ENCODE data around the gene SEC61A1.

SEC61A1 gene

GRCh38 chr3:128074851-128075521 is 22.7 kb downstream of the SEC61A1 start:
- peaks cover 0 to 19% of the 10 kb centered on the region in 2 donors for H3K4me1 ChIP-seq (ENCODE audit: control insufficient read depth in 2 of 2, insufficient read depth in 1 of 2, low read depth in 1 of 2, low read length in 2 of 2)
- no peak overlapping the region for H3K14ac ChIP-seq (ENCODE audit: low read length)
- no peak overlapping the region for H3K18ac ChIP-seq (ENCODE audit: low read length)
- H3K79me1 ChIP-seq (ENCODE audit: low read depth, low read length) = peaks cover 5% of the 10 kb centered on the region
- no CpG with 5 or more reads among the region's 7 CpGs for WGBS, 2 donors (ENCODE audit: extremely low coverage in 2 of 2, insufficient read length in 2 of 2, insufficient replicate concordance in 1 of 2)
- no peak overlapping the region for H4K8ac ChIP-seq (ENCODE audit: low read depth, low read length)
- H3K4ac ChIP-seq (ENCODE audit: low read length) = no peak overlapping the region
- peaks cover 0 to 16% (median 0%) of the 10 kb centered on the region in 3 experiments for H3K27me3 ChIP-seq (ENCODE audit: control insufficient read depth in 3 of 3, insufficient read depth in 3 of 3, low read depth in 1 of 3, low read length in 3 of 3)
- peak overlapping the region; percentile 76 for H3K23ac ChIP-seq (ENCODE audit: low read depth, low read length, poor library complexity)
- H3K9ac ChIP-seq (ENCODE audit: low read depth, low read length, poor library complexity) = no peak overlapping the region
- no peaks in the 10 kb centered on the region for H3K9me3 ChIP-seq (replicated peaks in 1 of 2; ENCODE audit: control insufficient read depth in 2 of 2, insufficient read depth in 1 of 2, low read depth in 1 of 2, low read length in 2 of 2)
- H4K91ac ChIP-seq (ENCODE audit: low read depth, low read length, poor library complexity) = no peak overlapping the region
- peak overlapping the region; percentile 82 for H3K4me2 ChIP-seq (ENCODE audit: insufficient read depth, low read length, poor library complexity, severe bottlenecking)
- H2BK15ac ChIP-seq (ENCODE audit: low read length) = no peak overlapping the region
- no peak overlapping the region for H2AFZ ChIP-seq (ENCODE audit: low read length)
- no peak overlapping the region for H2BK12ac ChIP-seq (ENCODE audit: low read length)
- no peak overlapping the region for H2AK5ac ChIP-seq (ENCODE audit: low read depth, low read length)
- H2BK120ac ChIP-seq (ENCODE audit: low read depth, low read length) = no peak overlapping the region
- H2BK5ac ChIP-seq (ENCODE audit: low read length) = no peak overlapping the region
- H3K36me3 ChIP-seq (replicated peaks in 1 of 2; ENCODE audit: control insufficient read depth in 2 of 2, insufficient read depth in 2 of 2, low read length in 2 of 2) = peaks cover 30 to 81% of the 10 kb centered on the region in 2 donors
- DNase-seq (ENCODE audit: low spot score) = no peak
- no peak overlapping the region for H3K27ac ChIP-seq (replicated peaks; ENCODE audit: low read length)
- peak overlapping the region in 1 of 2 donors; percentile 64 for H3K4me3 ChIP-seq (ENCODE audit: low read length in 2 of 2)

- H3K9me3 ChIP-seq (replicated peaks in 1 of 2; ENCODE audit: control insufficient read depth in 2 of 2, insufficient read depth in 1 of 2, low read depth in 1 of 2, low read length in 2 of 2) = no peaks in the 10 kb centered on the region
- H3K4me1 ChIP-seq (ENCODE audit: control insufficient read depth in 2 of 2, insufficient read depth in 1 of 2, low read depth in 1 of 2, low read length in 2 of 2) = peaks cover 0 to 19% of the 10 kb centered on the region in 2 donors
- no peak overlapping the region for H2BK120ac ChIP-seq (ENCODE audit: low read depth, low read length)
- H3K4ac ChIP-seq (ENCODE audit: low read length) = no peak overlapping the region
- no peak overlapping the region for H4K91ac ChIP-seq (ENCODE audit: low read depth, low read length, poor library complexity)
- H3K9ac ChIP-seq (ENCODE audit: low read depth, low read length, poor library complexity) = peak overlapping the region; percentile 77
- no CpG with 5 or more reads among the region's 78 CpGs for WGBS, 2 donors (ENCODE audit: extremely low coverage in 2 of 2, insufficient read length in 2 of 2, insufficient replicate concordance in 1 of 2)
- peak overlapping the region; percentile 55 for H3K18ac ChIP-seq (ENCODE audit: low read length)
- H2BK12ac ChIP-seq (ENCODE audit: low read length) = no peak overlapping the region
- H3K27ac ChIP-seq (replicated peaks; ENCODE audit: low read length) = no peak overlapping the region
- H3K36me3 ChIP-seq (replicated peaks in 1 of 2; ENCODE audit: control insufficient read depth in 2 of 2, insufficient read depth in 2 of 2, low read length in 2 of 2) = peaks cover 26 to 81% of the 10 kb centered on the region in 2 donors
- H3K27me3 ChIP-seq (ENCODE audit: control insufficient read depth in 3 of 3, insufficient read depth in 3 of 3, low read depth in 1 of 3, low read length in 3 of 3) = peaks cover 0 to 16% (median 0%) of the 10 kb centered on the region in 3 experiments
- peak overlapping the region; percentile 76 for H3K23ac ChIP-seq (ENCODE audit: low read depth, low read length, poor library complexity)
- peak overlapping the region; percentile 25 for H3K14ac ChIP-seq (ENCODE audit: low read length)
- no peak overlapping the region for H2BK15ac ChIP-seq (ENCODE audit: low read length)
- H3K79me1 ChIP-seq (ENCODE audit: low read depth, low read length) = peaks cover 5% of the 10 kb centered on the region
- H4K8ac ChIP-seq (ENCODE audit: low read depth, low read length) = no peak overlapping the region
- H3K4me3 ChIP-seq (ENCODE audit: low read length in 2 of 2) = peak overlapping the region in 1 of 2 donors; percentile 75
- peak overlapping the region; percentile 20 for H2AK5ac ChIP-seq (ENCODE audit: low read depth, low read length)
- peak overlapping the region; percentile 43 for H2BK5ac ChIP-seq (ENCODE audit: low read length)
- H2AFZ ChIP-seq (ENCODE audit: low read length) = no peak overlapping the region
- peak; percentile 91 for DNase-seq (ENCODE audit: low spot score)
- H3K4me2 ChIP-seq (ENCODE audit: insufficient read depth, low read length, poor library complexity, severe bottlenecking) = peak overlapping the region; percentile 82
Observed at GRCh38 chr3:128075522-128076482, 23.6 kb downstream of the SEC61A1 start.

GRCh38 chr3:128076483-128077201 is 24.4 kb downstream of the SEC61A1 start:
- Histone ChIP-seq H4K91ac (ENCODE audit: low read depth, low read length, poor library complexity) (no peak overlapping the region), H2BK5ac (ENCODE audit: low read length) (peak overlapping the region; percentile 43), H3K4me2 (ENCODE audit: insufficient read depth, low read length, poor library complexity, severe bottlenecking) (peak overlapping the region; percentile 82), H2BK15ac (ENCODE audit: low read length) (no peak overlapping the region), H3K9ac (ENCODE audit: low read depth, low read length, poor library complexity) (peak overlapping the region; percentile 82), H3K18ac (ENCODE audit: low read length) (peak overlapping the region; percentile 52), H3K79me1 (ENCODE audit: low read depth, low read length) (peaks cover 5% of the 10 kb centered on the region), H3K9me3 (replicated peaks in 1 of 2; ENCODE audit: control insufficient read depth in 2 of 2, insufficient read depth in 1 of 2, low read depth in 1 of 2, low read length in 2 of 2) (no peaks in the 10 kb centered on the region), H3K4me1 (ENCODE audit: control insufficient read depth in 2 of 2, insufficient read depth in 1 of 2, low read depth in 1 of 2, low read length in 2 of 2) (peaks cover 0 to 19% of the 10 kb centered on the region in 2 donors), H3K14ac (ENCODE audit: low read length) (peak overlapping the region; percentile 40), H3K27me3 (ENCODE audit: control insufficient read depth in 3 of 3, insufficient read depth in 3 of 3, low read depth in 1 of 3, low read length in 3 of 3) (peaks cover 0 to 16% (median 0%) of the 10 kb centered on the region in 3 experiments), H3K36me3 (replicated peaks in 1 of 2; ENCODE audit: control insufficient read depth in 2 of 2, insufficient read depth in 2 of 2, low read length in 2 of 2) (peaks cover 26 to 81% of the 10 kb centered on the region in 2 donors), H3K23ac (ENCODE audit: low read depth, low read length, poor library complexity) (peak overlapping the region; percentile 74), H2BK120ac (ENCODE audit: low read depth, low read length) (no peak overlapping the region), H2BK12ac (ENCODE audit: low read length) (peak overlapping the region; percentile 43), H3K4me3 (ENCODE audit: low read length in 2 of 2) (peak overlapping the region in 1 of 2 donors; percentile 75), H2AFZ (ENCODE audit: low read length) (no peak overlapping the region), H3K27ac (replicated peaks; ENCODE audit: low read length) (no peak overlapping the region), H2AK5ac (ENCODE audit: low read depth, low read length) (no peak overlapping the region), H4K8ac (ENCODE audit: low read depth, low read length) (no peak overlapping the region), H3K4ac (ENCODE audit: low read length) (no peak overlapping the region)
- WGBS, 2 donors (ENCODE audit: extremely low coverage in 2 of 2, insufficient read length in 2 of 2, insufficient replicate concordance in 1 of 2) = no CpG with 5 or more reads among the region's 79 CpGs
- no peak for DNase-seq (ENCODE audit: low spot score)

Measured in neuronal stem cell (in vitro differentiated cells).